ENCODE data around the gene ZNF644.
"Not testable (repeated sequence)": the region's sequence is repeated elsewhere in the genome, so short reads cannot be mapped to it uniquely, and the experiment has no call there.

Gene ZNF644

DNA sequence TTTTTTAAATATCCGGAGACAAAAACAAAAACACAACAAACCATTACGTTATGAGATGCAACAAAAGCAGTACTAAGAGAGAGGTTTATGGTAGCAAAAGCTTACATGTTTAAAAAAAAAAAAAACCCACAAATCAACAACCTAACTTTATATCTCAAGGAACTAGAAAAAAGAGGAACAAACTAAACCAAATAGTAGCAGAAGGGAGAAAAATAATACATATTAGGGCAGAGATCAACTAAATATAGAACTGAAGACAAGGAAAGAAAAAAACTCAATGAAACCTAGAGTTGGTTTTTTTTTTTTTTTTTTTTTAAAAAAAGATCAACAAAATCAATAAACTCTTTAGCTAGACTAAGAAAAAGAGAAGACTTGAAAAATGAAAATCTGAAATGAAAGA, 34.9 kb downstream of the ZNF644 start:
- DNase-seq (ENCODE audit: low read depth) = no peak

DNA sequence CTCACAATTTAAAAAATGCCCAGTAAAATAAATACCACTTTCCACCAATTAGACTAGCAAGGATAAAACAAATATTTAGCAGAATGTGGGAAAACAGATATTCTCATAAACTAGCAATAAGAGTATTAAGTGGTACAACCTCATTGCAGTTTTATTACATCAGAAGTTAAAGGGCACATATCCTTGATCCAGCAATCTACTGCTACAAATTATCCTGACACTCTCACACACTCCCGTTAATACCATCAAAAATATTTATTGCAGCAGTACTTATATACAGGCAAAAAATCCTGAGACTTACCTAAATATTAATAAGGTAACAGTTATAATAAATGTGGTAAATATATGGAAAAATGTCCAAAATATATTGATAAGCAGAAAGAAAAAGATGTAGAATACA, 44.3 kb downstream of the ZNF644 start:
- no peak for DNase-seq (ENCODE audit: low read depth)

DNA sequence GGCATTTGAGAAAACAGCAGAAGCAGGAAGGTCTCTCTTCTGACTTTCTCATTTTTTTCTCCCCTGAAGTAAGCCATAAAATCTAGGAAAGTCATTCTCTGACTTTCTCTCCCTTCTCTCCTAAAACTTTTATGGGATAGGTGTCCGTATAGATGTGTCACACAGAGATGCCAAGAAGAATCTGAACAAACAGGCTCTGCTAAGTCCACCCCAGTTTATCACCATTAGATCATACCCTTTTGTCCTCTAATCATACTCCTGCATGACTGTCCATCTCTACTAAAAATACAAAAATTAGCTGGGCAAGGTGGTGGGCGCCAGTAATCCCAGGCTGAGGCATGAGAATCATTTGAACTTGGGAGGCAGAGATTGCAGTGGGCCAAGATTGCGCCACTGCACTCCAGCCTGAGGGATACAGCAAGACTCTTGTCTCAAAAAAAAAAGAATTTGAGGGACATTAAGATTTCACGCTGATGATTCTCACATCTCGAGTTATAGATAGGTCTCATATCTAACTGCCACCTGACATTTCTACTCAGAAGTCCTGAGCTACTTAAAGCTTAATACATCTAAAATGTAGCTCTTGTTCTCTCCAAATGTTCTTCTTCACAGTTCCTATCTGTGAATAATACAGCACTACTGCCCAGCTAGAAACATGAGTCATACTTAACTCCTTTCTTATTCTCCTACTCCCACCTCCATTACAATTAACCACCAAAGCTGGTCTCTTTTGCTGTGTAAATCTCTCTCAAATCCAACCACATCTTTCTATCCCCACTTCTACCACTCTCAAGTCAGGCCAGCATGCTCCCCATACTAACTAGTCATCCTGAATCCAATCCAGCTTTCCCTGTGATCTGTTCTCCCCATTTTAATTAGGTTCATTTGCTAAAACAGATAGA, 47.7 kb downstream of the ZNF644 start:
- peak; percentile 64 for DNase-seq (ENCODE audit: low read depth)

DNA sequence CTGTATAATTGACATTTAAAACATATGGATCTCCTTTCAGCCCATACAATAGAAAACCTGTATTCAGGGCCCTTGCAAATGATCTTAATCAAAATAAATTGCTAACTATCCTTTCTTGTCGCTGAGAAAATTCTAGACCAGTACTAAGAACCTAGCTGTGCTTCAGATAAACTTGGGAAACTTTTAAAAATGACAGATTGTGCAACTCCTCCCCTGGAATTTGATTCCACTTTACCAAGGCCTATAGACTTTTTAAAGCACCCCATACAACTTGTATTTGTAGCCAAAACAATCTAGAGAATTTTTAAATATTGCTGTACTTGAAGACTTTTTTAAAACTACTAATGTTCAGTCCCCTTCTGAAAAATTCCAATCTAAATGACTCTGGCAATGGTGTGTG, 51.6 kb downstream of the ZNF644 start:
- no peak for DNase-seq (ENCODE audit: low read depth)

DNA sequence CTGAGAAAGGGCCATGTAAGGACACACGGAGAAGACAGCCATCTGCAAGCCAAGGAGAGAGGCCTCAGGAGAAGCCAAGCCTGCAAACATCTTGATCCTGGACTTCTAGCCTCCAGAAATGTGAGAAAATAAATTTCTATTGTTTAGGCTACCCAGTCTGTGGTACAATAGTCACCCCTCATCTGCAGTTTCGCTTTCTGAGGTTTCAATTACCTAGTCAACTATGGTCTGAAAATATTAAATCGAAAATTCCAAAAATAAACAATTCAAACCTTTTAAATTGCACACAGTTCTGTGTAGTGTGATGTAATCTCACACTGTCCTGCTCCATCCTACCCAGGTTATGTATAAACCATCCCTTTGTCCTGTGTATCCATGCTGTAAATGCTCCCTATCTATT, 52.6 kb downstream of the ZNF644 start:
- DNase-seq (ENCODE audit: low read depth) = no peak

DNA sequence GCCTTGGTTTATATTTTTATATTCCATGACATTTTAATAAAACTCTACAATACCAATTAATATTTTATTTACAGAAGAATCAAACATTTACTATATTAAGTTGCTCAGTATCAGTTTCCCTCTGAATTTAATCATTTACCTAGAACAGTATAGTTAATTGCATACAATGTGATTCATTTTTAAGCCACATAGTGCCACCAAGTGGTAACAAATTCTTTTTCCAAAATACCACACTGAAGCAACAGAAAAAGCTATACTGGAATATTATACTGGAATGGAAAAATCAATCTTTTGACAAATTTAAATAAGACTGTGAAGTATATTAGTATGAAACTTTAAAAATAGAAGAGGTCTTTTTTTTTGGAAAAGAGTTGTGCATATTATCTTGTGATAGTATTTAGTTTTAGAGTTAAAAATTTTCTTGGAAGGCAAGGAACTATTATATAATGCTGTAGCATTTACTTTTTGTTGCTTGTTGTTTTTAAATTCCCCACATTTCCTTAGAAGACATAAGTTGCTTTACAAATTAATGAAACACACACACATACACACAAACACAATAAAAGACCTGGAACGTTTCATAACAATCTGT, 57.3 kb downstream of the ZNF644 start:
- DNase-seq (ENCODE audit: low read depth) = peak; percentile 38

DNA sequence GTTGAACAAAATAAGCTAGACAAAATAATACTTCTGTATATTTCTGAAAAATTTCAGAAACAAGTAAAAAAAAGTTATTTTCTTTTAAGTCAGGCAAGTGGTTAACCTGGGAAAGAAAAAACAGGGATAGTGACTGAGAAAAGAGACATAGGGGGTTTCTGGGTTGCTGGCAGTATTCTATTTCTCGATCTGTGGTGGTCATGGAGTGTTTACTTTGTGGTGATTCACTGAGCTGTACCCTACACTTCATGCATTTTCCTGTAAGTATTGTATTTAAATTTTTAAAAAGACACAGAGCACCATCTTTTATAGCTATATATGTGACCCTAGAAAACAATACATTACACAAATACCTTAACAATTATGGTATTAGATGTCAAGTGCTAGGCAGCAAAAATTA, 58.2 kb downstream of the ZNF644 start:
- DNase-seq (ENCODE audit: low read depth) = peak; percentile 7

DNA sequence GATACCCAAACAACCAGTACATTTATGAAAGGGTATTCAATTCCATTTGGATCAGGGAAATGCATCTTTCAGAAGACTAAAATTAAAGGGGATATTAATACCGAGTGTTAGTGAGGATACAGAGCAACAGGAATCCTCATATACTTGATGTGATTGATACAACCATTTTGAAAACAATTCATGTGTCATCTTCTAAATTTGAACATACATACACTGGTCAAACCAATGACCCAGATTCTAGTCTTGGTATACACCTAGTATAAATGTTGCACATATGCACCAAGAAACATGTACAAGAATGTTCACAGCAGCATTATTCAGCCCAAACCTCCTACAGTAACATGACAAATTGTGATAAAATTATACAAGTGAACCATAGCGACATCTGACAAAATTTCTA, 58.6 kb downstream of the ZNF644 start:
- no peak for DNase-seq (ENCODE audit: low read depth)

DNA sequence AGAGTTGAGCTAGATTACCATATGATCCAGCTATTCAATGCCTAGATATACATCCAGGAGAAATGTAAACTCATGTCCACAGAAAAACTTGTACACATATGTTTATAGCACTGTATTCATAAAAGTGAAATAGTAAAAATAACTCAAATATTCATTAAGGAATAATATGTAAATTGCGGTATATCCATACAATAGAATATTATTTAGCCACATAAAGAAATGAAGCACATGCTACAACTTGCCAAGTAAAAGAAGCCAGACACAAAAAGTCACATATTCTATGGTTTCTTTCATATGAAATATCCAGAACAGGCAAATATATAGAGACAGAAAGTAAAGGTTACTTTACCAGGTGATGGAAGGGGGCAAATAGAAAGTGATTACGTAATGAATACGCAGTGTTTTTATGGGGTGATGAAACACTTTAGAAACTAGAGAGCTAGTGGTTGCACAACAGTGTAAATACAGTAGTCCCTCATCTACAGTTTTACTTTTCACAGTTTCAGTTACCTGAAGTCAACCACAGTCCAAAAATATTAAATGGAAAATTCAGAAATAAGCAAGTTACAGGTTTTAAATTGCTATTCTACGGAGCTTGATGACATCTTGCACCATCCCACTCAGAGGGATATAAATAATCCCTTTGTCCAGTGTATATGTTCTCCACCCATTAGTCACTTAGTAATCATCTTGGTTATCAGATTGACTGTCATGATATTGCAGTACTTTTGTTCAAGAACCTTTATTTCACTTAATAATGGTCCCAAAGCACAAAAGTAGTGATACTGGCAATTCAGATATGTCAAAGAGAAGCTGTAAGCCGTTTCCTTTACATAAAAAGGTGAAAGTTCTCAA, 62.3 kb downstream of the ZNF644 start:
- peak; percentile 66 for DNase-seq (ENCODE audit: low read depth)

DNA sequence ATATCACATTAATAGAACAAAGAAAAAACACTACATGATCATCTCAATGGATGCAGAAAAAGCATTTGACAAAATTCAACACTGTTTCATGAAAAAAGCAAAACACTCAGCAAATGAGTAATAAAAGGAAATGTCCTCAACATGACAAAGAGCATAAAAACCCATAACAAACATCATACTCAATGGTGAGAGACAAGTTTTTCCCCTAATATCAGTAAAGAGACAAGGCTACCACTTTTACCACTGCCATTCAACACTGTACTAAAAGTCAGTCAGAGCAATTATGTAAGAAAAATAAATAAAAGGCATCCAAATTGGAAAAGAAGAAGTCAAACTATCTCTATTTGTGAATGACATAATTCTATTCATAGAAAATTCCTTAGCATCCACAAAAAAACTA, 64.3 kb downstream of the ZNF644 start:
- DNase-seq (ENCODE audit: low read depth) = peak; percentile 36

DNA sequence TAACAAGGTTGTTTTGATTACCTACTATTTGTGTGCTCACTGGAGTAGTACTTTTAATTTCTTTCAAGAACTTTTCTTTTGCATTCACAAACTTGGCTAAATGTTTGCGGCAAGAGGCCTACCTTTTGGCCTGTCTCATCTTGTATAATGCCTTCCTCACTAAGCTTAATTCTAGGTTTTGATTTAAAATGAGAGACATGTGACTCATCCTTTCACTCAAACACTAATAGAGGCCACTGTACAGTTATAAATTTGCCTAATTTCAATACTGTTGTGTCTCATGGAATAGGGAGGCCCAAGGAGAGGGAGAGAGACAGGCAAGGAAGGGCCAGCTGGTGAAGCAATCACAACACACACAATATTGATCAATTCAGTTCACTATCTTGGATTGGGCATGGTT, 66.1 kb downstream of the ZNF644 start:
- no peak for DNase-seq (ENCODE audit: low read depth)

DNA sequence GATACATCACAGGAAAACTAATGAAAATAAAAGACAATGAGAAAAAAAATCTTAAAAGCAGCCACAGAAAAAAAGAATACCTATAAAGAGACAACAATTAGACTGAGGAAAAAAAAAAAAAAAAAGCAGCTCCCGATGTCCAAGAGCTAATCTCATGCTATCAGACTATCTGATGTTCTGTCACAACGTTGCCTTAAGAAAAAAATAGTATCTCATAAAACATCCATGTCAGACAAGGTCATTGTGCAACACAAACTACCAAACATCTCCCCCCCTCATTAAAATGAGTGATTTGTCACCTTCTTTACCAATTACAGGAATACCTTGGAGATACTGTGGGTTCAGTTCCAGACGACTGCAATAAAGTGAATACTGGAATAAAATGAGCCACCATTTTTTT, 68.9 kb downstream of the ZNF644 start:
- no peak for DNase-seq (ENCODE audit: low read depth)

DNA sequence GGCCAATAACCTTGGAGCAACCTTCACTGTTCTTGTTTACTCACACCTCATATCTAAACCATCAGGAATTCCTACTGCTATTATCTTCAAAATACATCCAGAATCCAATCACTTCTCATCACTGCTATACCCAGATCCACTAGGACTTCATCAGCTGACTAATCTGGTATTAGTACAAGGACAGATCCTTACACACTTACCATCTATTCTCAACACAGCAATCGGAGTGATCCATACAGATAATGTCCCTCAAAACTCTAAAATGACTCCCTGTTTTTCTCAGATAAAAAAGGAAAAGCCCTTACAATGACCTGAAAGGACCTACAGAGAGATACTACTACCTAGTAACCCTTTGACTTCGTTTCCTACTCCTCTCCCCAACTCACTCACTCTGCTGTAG, 70.8 kb downstream of the ZNF644 start:
- DNase-seq (ENCODE audit: low read depth) = no peak

DNA sequence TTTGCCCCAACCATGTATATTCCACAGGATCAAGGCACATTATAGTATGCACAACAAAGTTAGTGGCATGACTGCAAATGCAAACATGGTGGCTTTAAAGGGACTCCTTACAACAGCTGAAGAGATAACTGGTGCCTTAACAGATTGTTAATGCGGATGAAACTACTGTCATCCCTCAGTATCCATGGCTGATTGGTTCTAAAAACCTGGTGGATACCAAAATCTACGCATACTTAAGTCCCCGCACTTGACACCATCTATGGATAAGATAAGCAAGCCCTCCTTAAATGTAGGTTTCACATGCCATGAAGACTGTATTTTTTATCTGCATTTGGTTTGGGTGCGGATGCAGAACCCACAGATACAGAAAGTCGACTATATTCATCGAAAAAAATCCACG, 73.5 kb downstream of the ZNF644 start:
- no peak for DNase-seq (ENCODE audit: low read depth)

DNA sequence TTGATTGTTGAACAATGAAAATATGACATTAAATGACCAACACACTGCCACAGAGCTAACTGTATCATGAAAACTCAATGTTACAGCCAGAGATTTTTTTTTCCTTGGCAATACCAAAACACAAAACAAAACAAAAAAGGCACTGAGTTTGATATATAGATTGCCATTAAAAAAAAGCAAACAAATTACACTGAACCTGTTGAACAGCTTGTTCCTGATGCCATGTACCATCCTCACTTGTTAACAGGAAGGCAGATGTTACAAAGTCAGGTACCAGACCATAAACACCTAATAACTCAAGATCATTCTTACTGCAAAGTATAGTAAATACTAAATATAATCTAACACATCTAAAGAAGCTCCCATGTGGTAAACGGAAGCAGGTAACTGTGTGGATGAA, 75.2 kb downstream of the ZNF644 start:
- DNase-seq (ENCODE audit: low read depth) = no peak

DNA sequence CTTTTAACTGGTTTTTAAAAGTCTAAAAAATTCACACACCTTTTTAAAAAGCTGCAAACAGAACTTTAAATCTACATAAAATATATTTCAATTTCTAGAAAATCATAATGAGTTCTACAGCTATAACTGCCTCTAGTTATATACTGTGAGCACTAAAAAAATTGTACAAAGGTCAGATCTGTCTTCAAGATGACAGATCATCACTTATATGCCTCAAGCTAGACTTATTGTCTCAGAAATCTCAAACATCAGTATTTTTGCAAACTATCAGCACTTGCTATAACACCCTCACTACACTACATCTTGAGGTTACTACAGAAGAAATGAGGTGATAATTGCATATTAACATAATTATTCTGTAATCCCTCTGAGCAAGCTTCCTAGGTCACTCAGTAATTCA, 76.5 kb downstream of the ZNF644 start:
- DNase-seq (ENCODE audit: low read depth) = no peak

DNA sequence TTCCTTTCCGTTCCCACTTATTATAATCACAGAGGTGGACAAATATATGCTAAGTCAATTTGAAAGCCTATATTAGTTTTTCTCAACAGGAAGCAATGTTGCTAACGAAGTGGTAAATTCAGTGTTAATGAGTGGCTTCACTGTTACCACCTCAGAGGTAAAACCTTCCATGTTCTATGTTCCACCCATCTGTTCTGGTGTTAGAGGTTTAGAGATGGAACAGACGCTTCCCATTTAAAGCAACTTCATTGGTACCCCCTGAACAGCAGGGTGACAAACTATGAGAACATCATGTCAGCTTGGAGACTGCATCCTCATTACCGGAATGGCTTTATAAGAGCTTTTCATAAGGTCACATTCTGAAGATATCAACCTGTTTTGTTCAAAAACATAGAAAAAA, 77.9 kb downstream of the ZNF644 start:
- DNase-seq (ENCODE audit: low read depth) = no peak

DNA sequence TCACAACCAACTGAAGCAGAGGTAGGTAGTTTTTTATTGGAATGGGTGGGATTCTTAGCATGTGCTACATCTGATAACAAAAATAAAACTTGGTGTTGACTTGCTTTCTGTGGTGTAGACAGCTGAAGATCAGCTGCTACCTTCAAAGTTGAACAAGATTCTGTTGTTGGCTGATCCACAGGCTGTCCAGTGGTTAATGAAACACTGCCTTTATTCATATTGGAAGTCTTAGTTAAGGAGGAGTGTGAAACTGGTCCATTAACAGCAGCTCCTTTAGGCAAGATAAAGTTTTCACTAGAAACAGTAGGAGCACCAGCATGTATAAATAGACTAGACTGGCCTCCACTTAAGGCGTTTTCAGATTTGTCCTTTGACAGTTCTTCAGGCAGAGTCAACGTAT, 81.1 kb downstream of the ZNF644 start:
- DNase-seq (ENCODE audit: low read depth) = no peak

DNA sequence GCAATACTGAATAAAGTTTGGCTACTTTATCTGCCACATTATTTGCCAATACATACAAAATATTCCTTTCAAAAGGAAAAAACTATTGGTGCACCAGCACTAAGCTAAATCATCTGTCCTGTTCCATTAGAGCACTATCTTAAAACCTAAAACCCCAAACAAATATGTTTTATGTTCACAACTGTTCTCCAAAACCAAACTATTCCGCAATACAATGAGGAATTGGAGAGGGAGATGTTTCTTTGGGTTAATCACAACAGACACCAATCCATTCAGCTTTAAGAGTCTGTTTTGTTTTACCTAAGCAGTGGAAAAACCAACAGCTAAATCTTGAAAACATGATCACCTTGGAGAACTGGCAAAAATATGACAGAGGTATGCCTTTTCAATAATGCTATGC, 85.1 kb downstream of the ZNF644 start:
- no peak for DNase-seq (ENCODE audit: low read depth)

DNA sequence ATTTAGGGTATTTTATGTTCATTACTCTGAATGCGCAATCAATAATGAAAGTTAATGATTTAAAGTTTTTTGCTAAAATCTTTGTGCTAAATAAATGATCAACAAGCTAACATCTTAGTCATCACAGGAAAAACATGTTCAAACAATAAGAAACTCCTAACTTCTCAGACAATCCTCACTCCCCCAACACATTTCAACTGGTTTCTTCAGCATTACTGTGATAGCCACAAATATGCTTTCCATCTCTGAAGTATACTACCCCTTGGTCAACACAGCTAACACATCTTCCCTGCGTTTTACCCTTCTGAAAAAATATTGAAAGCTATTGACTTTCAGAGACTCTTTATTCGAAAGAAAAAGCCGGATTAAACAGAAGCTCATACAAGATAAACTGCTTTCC, 85.8 kb downstream of the ZNF644 start:
- no peak for DNase-seq (ENCODE audit: low read depth)

DNA sequence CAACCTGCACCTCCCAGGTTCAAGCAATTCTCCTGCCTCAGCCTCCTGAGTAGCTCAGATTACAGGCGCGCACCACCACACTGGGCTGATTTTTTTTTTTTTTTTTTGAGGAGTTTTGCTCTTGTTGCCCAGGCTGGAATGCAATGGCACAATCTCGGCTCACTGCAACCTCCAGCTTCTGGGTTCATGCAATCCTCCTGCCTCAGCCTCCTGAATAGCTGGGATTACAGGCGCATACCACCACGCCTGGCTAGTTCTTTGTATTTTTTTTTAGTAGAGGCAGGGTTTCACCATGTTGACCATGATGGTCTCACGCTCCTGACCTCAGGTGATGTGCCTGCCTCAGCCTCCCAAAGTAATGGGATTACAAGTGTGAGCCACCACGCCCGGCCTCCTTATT, 93.6 kb downstream of the ZNF644 start:
- DNase-seq (ENCODE audit: low read depth) = not testable (repeated sequence)

DNA sequence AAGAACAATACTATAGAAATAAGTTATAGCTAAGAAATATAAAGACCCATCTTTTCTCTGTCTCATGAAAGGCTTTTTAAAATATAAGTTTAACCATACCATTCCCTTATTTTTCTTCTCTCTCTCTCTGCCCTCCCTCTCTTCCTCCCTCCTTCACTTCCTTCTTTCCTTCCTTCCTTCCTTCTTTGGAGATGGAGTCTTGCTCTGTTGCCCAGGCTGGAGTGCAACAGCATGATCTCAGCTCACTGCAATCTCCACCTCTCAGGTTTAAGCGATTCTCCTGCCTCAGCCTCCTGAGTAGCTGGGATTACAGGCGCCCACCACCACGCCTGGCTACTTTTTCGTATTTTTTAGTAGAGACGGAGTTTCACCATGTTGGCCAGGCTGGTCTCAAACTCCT, 94.2 kb downstream of the ZNF644 start:
- not testable (repeated sequence) for DNase-seq (ENCODE audit: low read depth)

DNA sequence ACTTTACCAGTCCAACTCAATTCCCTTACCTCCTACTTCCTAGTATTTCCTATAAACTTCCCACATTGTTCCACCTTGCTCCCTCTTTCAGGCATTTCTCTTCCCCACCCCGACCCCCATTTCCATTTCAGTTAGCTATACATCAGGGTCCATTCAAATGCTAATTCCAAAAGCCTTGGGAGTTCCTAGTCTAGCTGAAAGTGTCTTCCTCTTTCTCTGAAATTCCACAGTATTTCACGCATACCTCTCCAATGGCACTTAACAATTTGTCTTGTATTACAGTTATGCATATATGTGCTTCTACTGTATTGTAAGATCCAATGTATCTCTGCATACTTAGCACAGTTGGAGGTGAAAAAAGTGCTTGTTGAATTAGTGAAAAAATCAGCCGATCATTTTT, 94.9 kb downstream of the ZNF644 start:
- DNase-seq (ENCODE audit: low read depth) = no peak

Data from ELR (cell line).